Body of pancreas (tissue), 4 donors: ENCODE data around the gene SRPK3. TPM values are rescaled to one million over a fixed set of nuclear protein-coding genes. Genes with fewer than 3 reads are reported as not detected.

Source experiments
- ATAC-seq: fragments of 150-250 bp; one replicate; pipeline ENCODE4 v1.9.1; 2016
- DNase-seq, 4 donors: peaks; one replicate each; pipeline ENCODE4 v3.0.0-alpha.2; 2019
- H3K27ac ChIP-seq, 4 donors: fragments of 200-600 bp; sonication (generic); 1 replicate in 3 of 4; 2 replicates in 1 of 4; pipeline versions ENCODE4 v1.5.1 to v1.6.1; 2016 to 2019; ENCODE audit warnings: mild to moderate bottlenecking in 1 of 4, mixed read lengths in 1 of 4, moderate library complexity in 1 of 4
- H3K27me3 ChIP-seq, 2 donors: fragments of 200-600 bp; sonication (generic); one replicate each; pipeline ENCODE4 v1.6.0; 2016; ENCODE audit warnings: mild to moderate bottlenecking in 1 of 2
- H3K36me3 ChIP-seq, 2 donors: fragments of 200-600 bp; sonication (generic); replicated peaks in 1 of 2; 2 replicates each; pipeline ENCODE4 v1.5.1; 2016; ENCODE audit warnings: low read depth in 2 of 2; ENCODE audit not compliant: insufficient read depth in 1 of 2
- H3K4me1 ChIP-seq: fragments of 200-600 bp; sonication (generic); one replicate; pipeline ENCODE4 v1.6.0; 2016
- H3K4me3 ChIP-seq, 2 donors: fragments of 200-600 bp; sonication (generic); 1 replicate in 1 of 2; 2 replicates in 1 of 2; pipeline ENCODE4 v1.5.1; 2016 to 2019
- H3K9me3 ChIP-seq, 3 donors: fragments of 200-600 bp; sonication (generic); 1 replicate in 2 of 3; 2 replicates in 1 of 3; pipeline ENCODE4 v1.5.1; 2016
- CTCF ChIP-seq, 7 experiments: fragments of 450-650 bp in 4 of 7; fragments of 200-600 bp in 3 of 7; sonication (generic) in 3 of 7; IDR thresholded peaks; one replicate each; pipeline ENCODE4 v1.5.1; 2016 to 2019; ENCODE audit warnings: antibody characterized with exemption in 7 of 7
- POLR2A ChIP-seq, 3 donors: fragments of 450-650 bp; IDR thresholded peaks; one replicate each; pipeline ENCODE4 v1.6.1; 2016; ENCODE audit warnings: antibody characterized with exemption in 3 of 3, mild to moderate bottlenecking in 2 of 3
- WGBS, 2 donors: methylation state at CpG; one replicate each; pipeline ENCODE4 v1.1.5; 2017; 5-methylcytosine and 5-hydroxymethylcytosine counted together
- intact Hi-C: fragments of 100-400 bp; cut with DNase I; formaldehyde crosslinking; loops from one replicate; pipeline ENCODE4 v1.15.1; 2023
- total RNA-seq, 2 donors: library from RNA; depleted of rRNA; stranded (reverse); fragments of >200 nt; gene quantifications; one replicate each; pipeline ENCODE4 v1.1.0, GENCODE V29; 2016

Gene SRPK3
- total RNA-seq, 2 donors from 2014 or later, result not detected

- Histone ChIP-seq H3K9me3 (no peaks in the 10 kb centered on the region), H3K27me3 (no peaks in the 10 kb centered on the region), H3K4me1 (no peaks in the 10 kb centered on the region), H3K36me3 (no peaks in the 10 kb centered on the region), H3K4me3 (no peak overlapping the region), H3K27ac (no peak overlapping the region)
- DNase-seq, result no peak
- no peak for ATAC-seq
- intact Hi-C loops, result no loop called here
- WGBS, 2 donors, result 92 to 100% methylated on average over 1 to 10 of the region's 28 CpGs
- TF ChIP-seq POLR2A (IDR thresholded peaks at IDR 0.05) (no peak), CTCF (IDR thresholded peaks at IDR 0.05) (no peak)
These were observed 26.2 kb downstream of the SRPK3 start for GRCh38 chrX:153806999-153807575.

GRCh38 chrX:153807976-153808375 lies 27.1 kb downstream of the SRPK3 start:
- intact Hi-C loops, result no loop called here
- H3K36me3 ChIP-seq, result no peaks in the 10 kb centered on the region
- TF ChIP-seq CTCF (IDR thresholded peaks at IDR 0.05), result no peak
- no peak for TF ChIP-seq POLR2A (IDR thresholded peaks at IDR 0.05)
- no peaks in the 10 kb centered on the region for H3K9me3 ChIP-seq
- no peak overlapping the region for H3K27ac ChIP-seq
- WGBS, 2 donors, result 88 to 90% methylated on average over 6 to 7 of the region's 19 CpGs
- no peak for DNase-seq
- no peaks in the 10 kb centered on the region for H3K27me3 ChIP-seq
- no peaks in the 10 kb centered on the region for H3K4me1 ChIP-seq
- H3K4me3 ChIP-seq, result no peak overlapping the region
- ATAC-seq, result no peak

- 15 to 38% methylated on average over 8 to 14 of the region's 14 CpGs for WGBS, 2 donors
- intact Hi-C loops, result no loop called here
- DNase-seq, result no peak
- no peaks in the 10 kb centered on the region for H3K36me3 ChIP-seq
- TF ChIP-seq CTCF (IDR thresholded peaks at IDR 0.05), result no peak
- no peak for TF ChIP-seq POLR2A (IDR thresholded peaks at IDR 0.05)
- no peaks in the 10 kb centered on the region for H3K9me3 ChIP-seq
- H3K27me3 ChIP-seq, result no peaks in the 10 kb centered on the region
- H3K4me1 ChIP-seq, result no peaks in the 10 kb centered on the region
- no peak overlapping the region for H3K4me3 ChIP-seq
- no peak overlapping the region for H3K27ac ChIP-seq
- ATAC-seq, result no peak
These were observed 31.4 kb downstream of the SRPK3 start for GRCh38 chrX:153812220-153812619.

GRCh38 chrX:153813161-153813560 lies 32.3 kb downstream of the SRPK3 start:
- 77 to 82% methylated on average over 3 to 5 of the region's 5 CpGs for WGBS, 2 donors
- ATAC-seq (no peak), DNase-seq (no peak)
- Histone ChIP-seq H3K27ac (no peak overlapping the region), H3K27me3 (no peaks in the 10 kb centered on the region), H3K36me3 (no peaks in the 10 kb centered on the region), H3K4me3 (no peak overlapping the region), H3K9me3 (no peaks in the 10 kb centered on the region), H3K4me1 (no peaks in the 10 kb centered on the region)
- intact Hi-C loops, result no loop called here
- no peak for TF ChIP-seq POLR2A (IDR thresholded peaks at IDR 0.05)

- TF ChIP-seq CTCF (IDR thresholded peaks at IDR 0.05) (no peak), POLR2A (IDR thresholded peaks at IDR 0.05) (no peak)
- WGBS, 2 donors, result 66 to 79% methylated on average over 10 to 18 of the region's 19 CpGs
- peaks cover 9% of the 10 kb centered on the region for H3K4me1 ChIP-seq
- no peak for ATAC-seq
- peak in 1 of 4 donors; percentile 7 for DNase-seq
- H3K4me3 ChIP-seq, result no peak overlapping the region
- no peaks in the 10 kb centered on the region for H3K27me3 ChIP-seq
- no peak overlapping the region for H3K27ac ChIP-seq
- intact Hi-C loops, result no loop called here
- no peaks in the 10 kb centered on the region for H3K9me3 ChIP-seq
- no peaks in the 10 kb centered on the region for H3K36me3 ChIP-seq
These were observed 33.9 kb downstream of the SRPK3 start for GRCh38 chrX:153814591-153815315.
